ENCODE data around the gene SET.

- no peak for TF ChIP-seq GATA2 (IDR thresholded peaks at IDR 0.05; ENCODE audit: low read depth, low read length)
- no peak for TF ChIP-seq GATA3 (IDR thresholded peaks at IDR 0.05; ENCODE audit: low read depth, low read length)
Observed at GRCh38 chr9:128703616-128704355, 14.8 kb downstream of the SET start.

Measured in SH-SY5Y (cell line).